Erythroblast (primary cell): Measurements from ENCODE around the gene FAM50B.

Experiments used
- GATA1 ChIP-seq: IDR thresholded peaks from 2 replicates; pipeline ENCODE4 v1.6.1; 2011; ENCODE audit warnings: low read depth, mild to moderate bottlenecking, control low read depth, low read length, moderate library complexity
- POLR2A ChIP-seq: IDR thresholded peaks from 2 replicates; pipeline ENCODE4 v1.6.1; 2011; ENCODE audit warnings: mild to moderate bottlenecking, low read length

DNA sequence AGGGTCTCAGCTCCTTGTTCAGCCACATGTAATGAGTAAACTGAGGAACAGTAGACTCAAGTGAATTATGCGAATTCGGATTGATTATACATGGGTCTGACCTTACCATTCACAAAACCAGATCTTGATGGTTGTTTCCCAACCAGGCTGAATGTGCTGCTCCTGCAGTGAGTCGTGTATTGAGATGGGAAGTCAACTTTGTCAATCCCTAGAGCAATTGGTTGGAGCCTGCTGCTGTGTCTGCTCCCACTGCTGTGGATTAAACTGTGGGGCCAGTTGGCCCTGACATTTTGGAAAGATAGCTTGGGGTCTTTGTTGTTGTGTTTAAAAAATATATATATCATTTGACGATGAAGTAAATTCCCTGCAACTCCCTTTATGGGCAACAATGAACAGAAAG lies 23.9 kb downstream of the FAM50B start:
- TF ChIP-seq POLR2A (no peak), GATA1 (no peak)
